GM12875 (cell line): ENCODE data around the gene SELENOW.
A peak's percentile ranks its signal among the peaks of the same experiment; 100 is the strongest.
"Not testable (repeated sequence)": the region's sequence is repeated elsewhere in the genome, so short reads cannot be mapped to it uniquely, and the experiment has no call there.

Source experiments
- H3K4me3 ChIP-seq: one replicate; pipeline ENCODE4 v1.5.1; 2011; ENCODE audit warnings: low read depth, low read length, control low read depth
- TF ChIP-seq, protein P1 (sequence below): IDR thresholded peaks from 2 replicates; pipeline ENCODE4 v1.5.1; 2011; ENCODE audit warnings: low read depth, mild to moderate bottlenecking, control low read depth, inconsistent platforms, low read length, moderate library complexity, borderline replicate concordance; ENCODE audit not compliant: insufficient read depth

SELENOW gene

DNA sequence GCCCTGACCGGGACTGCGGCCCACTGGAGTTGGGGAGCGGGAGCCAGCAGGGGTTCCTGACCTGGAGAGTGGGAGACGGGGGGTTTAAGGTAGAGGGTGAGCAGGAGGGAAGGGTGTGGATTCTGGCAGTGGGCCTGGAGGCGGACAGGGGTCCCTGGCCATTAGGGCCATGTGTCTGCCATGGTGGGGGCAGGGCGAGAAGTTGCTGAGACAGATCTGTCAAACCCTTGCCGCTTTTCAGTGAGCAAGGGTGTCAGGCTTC, 12.2 kb upstream of the SELENOW start:
- H3K4me3 ChIP-seq, result no peak overlapping the region
- TF ChIP-seq, protein P1, sequence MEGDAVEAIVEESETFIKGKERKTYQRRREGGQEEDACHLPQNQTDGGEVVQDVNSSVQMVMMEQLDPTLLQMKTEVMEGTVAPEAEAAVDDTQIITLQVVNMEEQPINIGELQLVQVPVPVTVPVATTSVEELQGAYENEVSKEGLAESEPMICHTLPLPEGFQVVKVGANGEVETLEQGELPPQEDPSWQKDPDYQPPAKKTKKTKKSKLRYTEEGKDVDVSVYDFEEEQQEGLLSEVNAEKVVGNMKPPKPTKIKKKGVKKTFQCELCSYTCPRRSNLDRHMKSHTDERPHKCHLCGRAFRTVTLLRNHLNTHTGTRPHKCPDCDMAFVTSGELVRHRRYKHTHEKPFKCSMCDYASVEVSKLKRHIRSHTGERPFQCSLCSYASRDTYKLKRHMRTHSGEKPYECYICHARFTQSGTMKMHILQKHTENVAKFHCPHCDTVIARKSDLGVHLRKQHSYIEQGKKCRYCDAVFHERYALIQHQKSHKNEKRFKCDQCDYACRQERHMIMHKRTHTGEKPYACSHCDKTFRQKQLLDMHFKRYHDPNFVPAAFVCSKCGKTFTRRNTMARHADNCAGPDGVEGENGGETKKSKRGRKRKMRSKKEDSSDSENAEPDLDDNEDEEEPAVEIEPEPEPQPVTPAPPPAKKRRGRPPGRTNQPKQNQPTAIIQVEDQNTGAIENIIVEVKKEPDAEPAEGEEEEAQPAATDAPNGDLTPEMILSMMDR, result no peak

DNA sequence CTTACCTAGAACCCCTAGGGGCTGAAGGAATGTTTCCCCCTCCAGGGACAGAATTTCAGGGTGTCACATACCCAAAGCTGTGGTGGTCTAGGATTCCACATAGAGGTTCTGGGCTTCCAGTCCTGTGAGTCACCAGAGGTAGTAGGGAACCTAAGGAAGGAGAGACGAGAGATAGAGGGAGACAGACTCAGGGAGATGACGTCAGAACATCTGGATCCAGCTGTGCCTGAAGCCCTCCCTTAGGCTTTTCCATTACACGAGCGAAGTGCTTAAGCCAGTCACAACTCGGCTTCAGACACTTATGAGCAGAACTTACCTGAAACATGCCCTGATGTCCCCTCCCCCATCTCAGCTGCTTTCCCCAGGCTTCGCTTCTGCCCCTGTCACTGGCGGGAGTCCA, 11.8 kb upstream of the SELENOW start:
- no peak overlapping the region for H3K4me3 ChIP-seq
- TF ChIP-seq, protein P1, result no peak

DNA sequence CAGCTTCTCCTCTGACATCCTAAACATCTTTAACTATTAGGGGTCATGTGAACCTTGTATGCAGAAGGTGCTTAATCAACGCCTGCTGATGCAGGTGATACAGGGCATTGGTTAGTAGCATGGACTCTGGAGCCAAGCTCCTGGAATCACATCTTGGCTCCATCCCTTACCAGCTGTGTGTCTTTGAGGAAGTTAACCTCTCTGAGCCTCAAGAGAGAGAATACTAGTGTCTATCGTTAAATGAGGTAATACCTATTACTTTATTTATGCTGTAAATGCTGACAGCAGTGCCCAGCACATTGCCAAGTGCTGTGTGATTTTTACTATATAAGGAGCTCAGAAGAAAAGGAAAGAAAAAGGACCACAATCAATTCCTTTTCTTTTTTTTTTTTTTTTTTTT, 11.2 kb upstream of the SELENOW start:
- no peak overlapping the region for H3K4me3 ChIP-seq
- TF ChIP-seq, protein P1, result no peak

DNA sequence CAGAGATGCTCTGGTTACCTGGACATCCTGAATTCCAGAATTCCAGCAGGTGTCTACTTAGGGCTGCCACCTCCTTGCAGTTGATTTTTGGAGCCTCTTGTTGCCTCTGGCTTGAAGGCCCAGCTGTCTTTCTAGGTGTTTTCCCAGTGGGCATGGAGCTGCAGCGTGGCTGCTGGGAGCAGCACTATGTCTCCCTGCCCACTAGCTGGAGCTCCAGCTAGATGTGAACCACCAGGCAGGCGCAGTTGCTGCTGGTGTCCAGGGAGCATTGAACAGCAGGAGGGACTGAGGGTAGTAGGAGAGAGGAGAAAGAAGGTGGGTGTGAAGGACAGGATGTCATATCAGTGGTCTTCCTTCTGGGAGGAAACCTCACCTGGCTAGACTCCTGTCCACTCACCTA, 9.9 kb upstream of the SELENOW start:
- TF ChIP-seq, protein P1, result no peak
- H3K4me3 ChIP-seq, result no peak overlapping the region

DNA sequence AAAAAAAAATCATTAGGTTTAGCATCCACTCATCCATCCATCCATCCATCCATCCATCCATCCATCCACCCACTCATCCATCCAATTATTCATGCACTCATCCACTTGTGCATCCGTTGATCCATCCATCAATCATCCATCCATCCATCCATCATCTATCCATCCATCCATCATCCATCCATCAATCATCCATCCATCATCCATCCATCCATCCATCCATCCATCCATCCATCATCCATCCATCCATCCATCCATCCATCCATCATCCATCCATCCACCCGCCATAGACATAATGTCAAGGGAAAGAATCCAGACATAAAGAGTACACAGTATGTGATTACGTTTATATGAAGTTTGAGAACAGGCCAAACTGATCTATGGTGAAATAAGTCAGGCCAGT, 9.0 kb upstream of the SELENOW start:
- TF ChIP-seq, protein P1, result no peak

DNA sequence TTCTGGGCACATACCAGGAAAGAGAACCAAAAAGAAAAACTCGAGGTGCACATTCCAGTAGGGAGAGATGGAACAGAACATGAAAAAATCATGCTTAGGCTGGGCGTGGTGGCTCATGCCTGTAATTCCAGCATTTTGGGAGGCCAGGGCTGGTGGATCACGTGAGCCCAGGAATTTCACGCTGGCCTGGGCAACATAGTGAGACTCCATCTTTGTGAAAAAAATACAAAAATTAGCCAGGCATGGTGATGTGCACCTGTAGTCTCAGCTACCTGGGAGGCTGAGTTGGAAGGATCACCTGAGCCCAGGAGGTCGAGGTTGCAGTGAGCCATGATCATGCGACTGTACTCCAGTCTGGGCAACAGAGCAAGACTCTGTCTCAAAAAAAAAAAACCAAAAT, 7.2 kb upstream of the SELENOW start:
- not testable (repeated sequence) for H3K4me3 ChIP-seq

More for the DNA sequence above, 9.0 kb upstream of the SELENOW start:
- H3K4me3 ChIP-seq, result no peak overlapping the region

DNA sequence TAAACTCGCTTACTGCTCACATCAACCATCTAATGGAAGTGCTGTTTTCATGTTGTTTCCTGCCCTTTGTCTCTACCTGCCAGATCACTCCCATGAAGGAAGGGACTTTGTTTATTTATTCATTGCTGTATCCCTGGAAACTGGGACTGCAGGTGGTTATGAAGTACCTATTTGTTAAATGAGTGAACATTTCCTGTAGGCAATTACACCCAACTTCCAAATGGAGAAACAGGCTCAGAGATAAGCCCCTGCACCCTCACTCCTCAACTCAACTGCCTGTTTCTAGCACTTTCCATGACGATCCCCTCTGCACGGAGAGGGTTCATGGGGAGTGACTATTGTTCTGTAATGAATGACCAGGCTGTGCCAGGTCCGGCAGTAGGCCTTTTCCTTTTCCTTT, 1.9 kb upstream of the SELENOW start:
- no peak overlapping the region for H3K4me3 ChIP-seq
- TF ChIP-seq, protein P1, result no peak

DNA sequence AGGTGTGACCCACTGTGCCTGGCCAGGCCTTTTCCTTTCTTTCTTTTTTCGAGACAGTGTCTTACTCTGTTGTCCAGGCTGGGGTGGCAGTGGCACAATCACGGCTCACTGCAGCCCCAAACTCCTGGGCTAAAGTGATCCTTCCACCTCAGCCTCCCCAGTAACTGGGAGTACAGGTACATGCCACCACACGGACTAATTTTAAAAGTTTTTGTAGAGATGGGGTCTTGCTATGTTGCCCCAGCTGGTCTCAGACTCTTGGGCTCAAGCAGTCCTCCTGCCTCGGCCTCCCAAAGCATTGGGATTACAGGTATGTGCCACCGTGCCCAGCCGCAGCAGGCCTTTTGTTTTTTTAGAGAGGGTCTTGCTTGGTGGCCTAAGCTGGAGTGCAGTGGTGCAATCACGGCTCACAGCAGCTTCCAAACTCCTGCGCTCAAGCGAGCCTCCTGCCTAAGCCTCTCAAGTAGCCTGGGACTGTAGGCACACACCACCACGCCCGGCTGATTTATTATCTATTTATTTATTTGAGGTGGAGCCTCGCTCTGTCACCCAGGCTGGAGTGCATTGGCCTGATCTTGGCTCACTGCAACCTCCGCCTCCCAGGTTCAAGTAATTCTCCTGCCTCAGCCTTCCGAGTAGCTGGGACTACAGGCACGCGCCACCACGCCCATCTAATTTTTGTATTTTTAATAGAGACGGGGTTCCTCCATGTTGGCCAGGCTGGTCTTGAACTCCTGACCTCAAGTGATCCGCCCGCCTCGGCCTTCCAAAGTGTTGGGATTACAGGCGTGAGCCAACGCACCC, 1.1 kb upstream of the SELENOW start:
- H3K4me3 ChIP-seq, result peak overlapping the region; percentile 84
